HL-60 (cell line): ENCODE measurements around the gene HSF2.

ENCODE experiments used
- GABPA ChIP-seq: IDR thresholded peaks from 2 replicates; pipeline ENCODE4 v1.6.1; 2012; ENCODE audit warnings: low read depth
- POLR2AphosphoS5 ChIP-seq: IDR thresholded peaks from 2 replicates; pipeline ENCODE4 v1.6.1; 2012; ENCODE audit warnings: low read depth
- TF ChIP-seq, protein P1 (sequence below): IDR thresholded peaks from one replicate; pipeline ENCODE4 v1.5.1; 2011; ENCODE audit warnings: low read length, control low read depth, inconsistent platforms; ENCODE audit not compliant: insufficient read depth
- TF ChIP-seq, protein P2 (sequence below): IDR thresholded peaks from 2 replicates; pipeline ENCODE4 v1.6.1; 2012; ENCODE audit warnings: low read depth; ENCODE audit not compliant: insufficient replicate concordance

DNA sequence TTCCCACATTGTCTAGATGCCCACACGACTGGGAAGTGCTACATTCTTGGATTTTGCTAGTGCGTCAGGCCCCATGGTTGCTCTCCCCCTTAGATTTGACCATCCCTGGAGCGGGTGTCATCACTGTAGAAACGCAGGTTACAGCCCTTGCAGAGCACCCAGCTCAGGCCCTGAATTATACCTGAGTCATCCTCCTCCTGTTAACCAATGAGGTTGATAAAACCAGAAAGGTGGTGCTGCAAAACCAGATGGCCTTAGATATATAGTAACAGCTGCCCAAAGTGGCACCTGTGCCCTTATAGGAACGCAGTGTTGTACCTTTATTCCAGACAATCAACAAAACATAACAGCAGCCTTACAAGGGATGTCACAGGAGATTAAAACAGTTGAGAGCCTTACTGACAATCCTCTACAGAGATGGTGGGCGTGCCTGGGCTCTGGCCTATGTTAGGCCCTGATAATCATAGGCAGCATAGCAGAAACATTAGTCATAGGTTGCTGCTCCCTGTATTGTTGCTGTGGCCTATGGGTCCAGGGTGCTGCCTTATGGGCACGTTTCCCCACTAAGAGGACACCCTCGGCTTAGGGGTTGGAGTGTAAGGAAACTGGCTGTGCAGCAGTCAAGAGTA is 33.6 kb upstream of the HSF2 start:
- TF ChIP-seq, protein P1, sequence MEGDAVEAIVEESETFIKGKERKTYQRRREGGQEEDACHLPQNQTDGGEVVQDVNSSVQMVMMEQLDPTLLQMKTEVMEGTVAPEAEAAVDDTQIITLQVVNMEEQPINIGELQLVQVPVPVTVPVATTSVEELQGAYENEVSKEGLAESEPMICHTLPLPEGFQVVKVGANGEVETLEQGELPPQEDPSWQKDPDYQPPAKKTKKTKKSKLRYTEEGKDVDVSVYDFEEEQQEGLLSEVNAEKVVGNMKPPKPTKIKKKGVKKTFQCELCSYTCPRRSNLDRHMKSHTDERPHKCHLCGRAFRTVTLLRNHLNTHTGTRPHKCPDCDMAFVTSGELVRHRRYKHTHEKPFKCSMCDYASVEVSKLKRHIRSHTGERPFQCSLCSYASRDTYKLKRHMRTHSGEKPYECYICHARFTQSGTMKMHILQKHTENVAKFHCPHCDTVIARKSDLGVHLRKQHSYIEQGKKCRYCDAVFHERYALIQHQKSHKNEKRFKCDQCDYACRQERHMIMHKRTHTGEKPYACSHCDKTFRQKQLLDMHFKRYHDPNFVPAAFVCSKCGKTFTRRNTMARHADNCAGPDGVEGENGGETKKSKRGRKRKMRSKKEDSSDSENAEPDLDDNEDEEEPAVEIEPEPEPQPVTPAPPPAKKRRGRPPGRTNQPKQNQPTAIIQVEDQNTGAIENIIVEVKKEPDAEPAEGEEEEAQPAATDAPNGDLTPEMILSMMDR, result no peak
- TF ChIP-seq POLR2AphosphoS5 (no peak), GABPA (no peak)
- TF ChIP-seq, protein P2, sequence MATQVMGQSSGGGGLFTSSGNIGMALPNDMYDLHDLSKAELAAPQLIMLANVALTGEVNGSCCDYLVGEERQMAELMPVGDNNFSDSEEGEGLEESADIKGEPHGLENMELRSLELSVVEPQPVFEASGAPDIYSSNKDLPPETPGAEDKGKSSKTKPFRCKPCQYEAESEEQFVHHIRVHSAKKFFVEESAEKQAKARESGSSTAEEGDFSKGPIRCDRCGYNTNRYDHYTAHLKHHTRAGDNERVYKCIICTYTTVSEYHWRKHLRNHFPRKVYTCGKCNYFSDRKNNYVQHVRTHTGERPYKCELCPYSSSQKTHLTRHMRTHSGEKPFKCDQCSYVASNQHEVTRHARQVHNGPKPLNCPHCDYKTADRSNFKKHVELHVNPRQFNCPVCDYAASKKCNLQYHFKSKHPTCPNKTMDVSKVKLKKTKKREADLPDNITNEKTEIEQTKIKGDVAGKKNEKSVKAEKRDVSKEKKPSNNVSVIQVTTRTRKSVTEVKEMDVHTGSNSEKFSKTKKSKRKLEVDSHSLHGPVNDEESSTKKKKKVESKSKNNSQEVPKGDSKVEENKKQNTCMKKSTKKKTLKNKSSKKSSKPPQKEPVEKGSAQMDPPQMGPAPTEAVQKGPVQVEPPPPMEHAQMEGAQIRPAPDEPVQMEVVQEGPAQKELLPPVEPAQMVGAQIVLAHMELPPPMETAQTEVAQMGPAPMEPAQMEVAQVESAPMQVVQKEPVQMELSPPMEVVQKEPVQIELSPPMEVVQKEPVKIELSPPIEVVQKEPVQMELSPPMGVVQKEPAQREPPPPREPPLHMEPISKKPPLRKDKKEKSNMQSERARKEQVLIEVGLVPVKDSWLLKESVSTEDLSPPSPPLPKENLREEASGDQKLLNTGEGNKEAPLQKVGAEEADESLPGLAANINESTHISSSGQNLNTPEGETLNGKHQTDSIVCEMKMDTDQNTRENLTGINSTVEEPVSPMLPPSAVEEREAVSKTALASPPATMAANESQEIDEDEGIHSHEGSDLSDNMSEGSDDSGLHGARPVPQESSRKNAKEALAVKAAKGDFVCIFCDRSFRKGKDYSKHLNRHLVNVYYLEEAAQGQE, result no peak
